GM21825 (cell line): ENCODE data around the gene HSPB7.
"Not testable (repeated sequence)": the region's sequence is repeated elsewhere in the genome, so short reads cannot be mapped to it uniquely, and the experiment has no call there.

Experiments
- ATAC-seq: cut with Tn5 transposase; IDR thresholded peaks from one replicate; pipeline ENCODE4 v1.9.1; 2021; ENCODE audit warnings: mild to moderate bottlenecking, moderate library complexity; ENCODE audit not compliant: unreplicated experiment

HSPB7 gene

DNA sequence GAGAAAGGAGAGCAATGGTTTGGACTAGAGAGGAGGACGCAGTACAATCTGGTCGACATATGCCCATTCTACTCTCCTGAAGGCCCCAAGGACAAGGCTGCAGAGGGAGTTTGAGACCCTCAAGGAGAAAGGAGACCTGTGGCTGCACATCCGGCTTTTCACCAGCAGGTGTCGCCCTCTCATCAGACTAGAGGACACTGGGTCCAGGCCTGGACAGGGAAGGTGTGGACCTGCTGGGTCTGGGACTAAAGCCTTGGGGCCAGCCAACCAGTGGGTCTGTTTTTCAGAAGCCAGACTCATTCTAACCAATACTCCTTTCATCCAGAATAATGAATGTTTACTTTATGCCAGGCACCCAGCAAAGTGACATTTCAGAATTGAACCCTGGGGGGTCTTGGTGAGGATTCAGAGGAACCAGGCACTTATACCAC is 8.8 kb downstream of the HSPB7 start:
- ATAC-seq: no peak

DNA sequence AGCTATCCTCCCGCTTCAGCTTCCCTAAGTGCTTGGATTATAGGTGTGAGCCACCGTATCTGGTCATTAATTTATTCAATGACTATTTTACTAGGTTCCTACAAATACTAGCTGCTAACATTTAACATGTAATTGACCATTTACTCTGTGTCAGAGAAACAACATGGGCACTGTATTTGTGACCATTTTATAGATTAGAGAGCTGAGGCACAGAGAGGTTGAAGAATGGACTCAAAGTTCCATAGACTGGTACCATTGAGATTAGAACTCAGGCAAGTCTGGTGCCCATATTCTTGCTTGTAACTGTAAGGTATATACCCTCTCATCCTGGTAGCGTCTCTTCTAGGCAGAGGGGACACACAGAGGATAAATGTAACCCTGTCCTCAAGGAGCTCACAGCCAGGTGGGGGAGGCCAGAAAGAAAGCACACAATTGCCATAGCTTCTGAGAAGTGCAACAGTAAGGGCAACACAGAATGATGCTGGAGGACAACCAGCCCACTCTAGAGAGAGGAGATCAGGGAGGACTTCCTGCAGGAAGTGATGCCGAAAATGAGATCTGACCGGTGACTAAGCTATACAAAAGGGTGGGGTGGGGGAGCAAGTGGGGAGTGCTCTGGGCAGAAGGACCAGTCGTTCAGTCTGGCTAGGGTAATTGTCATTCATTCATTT is 10.0 kb downstream of the HSPB7 start:
- no peak for ATAC-seq

DNA sequence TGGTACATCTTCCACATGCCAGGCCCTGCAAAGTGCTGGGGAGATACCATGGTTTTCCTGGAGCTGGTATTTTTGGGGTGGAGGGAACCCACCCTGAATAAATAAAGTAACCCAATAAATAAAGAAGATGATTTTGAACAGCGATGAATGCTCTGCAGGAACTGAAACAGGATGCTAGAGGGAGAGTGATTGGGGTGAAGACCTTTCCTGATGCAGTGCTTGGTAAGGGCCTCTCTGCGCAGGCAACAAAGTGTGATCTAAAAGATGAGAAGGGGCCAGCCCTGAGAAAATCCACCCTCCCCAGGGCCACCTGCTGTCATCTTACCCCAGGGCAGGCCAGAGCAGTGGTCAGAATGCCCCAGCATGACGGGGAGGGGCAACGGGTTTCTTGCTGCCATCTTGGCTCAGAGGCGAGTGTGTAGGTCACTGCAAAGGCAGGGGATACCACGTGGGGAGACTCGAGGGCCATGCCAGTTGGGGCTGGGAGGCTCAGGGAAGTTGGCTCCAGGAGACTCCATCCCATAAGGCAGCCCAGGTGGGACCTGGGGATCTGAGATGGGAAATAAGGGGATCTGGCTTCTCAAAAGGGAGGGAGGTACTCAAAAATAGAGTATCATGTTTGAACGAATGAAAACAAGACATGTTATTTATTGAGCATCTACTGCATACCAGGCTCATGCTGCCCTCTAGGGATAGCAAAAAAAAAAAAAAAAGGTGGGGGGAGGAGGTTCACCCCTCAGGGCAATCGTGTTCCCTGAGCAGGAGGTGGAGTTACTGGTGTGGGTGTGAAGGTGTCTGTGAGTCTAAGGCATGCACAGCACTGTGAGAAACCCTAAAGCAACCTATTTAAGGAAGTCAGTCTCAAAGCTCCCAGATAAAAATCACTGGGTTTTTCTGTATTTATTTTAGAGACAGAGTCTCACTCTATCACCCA is 11.0 kb downstream of the HSPB7 start:
- no peak for ATAC-seq

DNA sequence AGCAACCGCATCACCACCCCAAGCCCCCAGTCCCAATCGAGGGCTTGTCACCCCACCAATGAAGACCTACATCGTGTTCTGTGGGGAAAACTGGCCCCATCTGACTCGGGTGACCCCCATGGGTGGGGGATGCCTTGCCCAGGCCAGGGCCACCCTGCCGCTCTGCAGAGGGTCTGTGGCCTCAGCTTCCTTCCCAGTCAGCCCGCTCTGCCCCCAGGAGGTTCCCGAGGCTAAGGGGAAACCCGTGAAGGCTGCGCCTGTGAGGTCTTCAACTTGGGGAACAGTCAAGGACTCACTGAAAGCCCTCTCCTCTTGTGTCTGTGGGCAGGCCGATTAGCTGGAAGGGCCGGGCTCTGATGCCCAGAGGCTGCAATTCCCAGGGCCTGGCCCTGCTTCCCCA is 11.8 kb downstream of the HSPB7 start:
- ATAC-seq: no peak

DNA sequence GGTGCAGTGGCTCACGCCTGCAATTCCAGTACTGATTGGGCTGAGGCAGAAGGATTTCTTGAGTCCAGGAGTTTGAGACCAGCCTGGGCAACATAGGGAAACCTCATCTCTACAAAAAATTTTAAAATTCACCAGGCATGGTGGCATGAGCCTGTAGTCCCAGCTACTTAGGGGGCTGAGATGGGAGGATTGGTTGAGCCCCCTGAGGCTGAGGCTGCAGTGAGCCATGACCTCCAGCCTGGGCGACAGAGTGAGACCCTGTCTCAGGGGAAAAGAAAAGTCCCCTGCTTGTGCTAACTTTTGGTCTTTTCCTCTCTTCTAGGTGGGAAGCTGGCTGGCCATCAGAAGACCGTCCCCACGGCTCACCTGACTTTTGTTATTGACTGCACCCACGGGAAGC is 12.2 kb downstream of the HSPB7 start:
- ATAC-seq: no peak

DNA sequence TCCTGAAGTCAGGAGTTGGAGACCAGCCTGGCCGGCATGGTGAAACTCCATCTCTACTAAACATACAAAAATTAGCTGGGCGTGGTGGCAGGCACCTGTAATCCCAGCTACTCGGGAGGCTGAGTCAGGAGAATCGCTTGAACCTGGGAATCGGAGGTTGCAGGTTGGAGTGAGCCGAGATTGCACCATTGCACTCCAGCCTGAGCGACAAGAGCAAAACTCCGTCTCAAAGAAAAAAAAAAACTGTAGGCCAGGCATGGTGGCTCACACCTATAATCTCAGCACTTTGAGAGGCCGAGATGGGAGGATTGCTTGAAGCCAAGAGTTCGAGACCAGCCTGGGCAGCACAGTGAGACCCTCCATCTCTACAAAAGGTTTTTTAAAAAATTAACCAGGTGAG is 16.6 kb downstream of the HSPB7 start:
- ATAC-seq: not testable (repeated sequence)

DNA sequence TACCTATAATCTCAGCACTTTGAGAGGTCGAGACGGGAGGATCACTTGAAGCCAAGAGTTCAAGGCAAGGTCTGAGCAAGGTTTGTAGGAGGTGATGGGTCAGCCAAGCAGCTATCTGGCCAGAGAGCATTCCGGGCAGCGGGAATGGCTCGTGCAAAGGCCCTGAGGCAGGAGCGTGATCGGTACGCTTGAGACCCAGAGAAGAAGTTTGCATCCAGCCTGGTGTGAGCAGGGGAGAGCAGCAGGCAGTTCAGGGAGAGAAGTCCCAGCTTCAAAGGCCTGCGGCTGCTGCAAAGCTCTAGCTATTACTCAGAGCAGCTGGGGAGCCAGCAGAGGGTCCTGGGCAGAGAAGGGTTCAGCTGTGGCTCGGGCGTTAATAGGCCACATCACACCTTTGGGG is 18.9 kb downstream of the HSPB7 start:
- ATAC-seq: no peak

DNA sequence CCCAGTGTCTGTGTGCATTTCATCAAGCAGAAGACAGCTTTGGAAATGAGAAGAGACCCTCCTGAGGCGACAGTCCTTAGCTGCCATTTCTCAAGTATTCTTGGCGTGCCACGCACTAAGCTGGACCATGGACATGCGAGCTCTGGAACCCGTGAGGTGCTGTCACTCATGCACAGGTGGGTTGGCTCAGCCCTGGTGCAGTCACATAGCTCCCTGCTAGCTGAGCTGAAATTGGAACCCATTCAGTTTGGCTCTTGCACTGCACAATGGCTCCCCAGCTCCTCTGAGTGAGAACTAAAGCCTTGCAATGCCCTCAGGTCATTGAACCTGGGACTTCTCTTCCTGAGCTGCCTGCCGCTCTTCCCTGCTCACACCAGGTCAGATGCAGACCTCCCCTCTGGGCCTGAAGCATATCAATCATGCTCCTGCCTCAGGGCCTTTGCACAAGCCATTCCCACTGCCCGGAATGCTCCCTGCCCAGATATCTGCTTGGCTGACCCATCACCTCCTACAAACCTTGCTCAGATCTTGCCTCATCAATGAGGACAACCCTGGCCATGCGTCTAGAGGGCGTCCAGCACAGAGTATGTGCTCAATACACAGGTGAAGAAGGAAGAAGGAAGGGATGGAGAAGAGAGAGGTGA is 20.1 kb downstream of the HSPB7 start:
- ATAC-seq: no peak

DNA sequence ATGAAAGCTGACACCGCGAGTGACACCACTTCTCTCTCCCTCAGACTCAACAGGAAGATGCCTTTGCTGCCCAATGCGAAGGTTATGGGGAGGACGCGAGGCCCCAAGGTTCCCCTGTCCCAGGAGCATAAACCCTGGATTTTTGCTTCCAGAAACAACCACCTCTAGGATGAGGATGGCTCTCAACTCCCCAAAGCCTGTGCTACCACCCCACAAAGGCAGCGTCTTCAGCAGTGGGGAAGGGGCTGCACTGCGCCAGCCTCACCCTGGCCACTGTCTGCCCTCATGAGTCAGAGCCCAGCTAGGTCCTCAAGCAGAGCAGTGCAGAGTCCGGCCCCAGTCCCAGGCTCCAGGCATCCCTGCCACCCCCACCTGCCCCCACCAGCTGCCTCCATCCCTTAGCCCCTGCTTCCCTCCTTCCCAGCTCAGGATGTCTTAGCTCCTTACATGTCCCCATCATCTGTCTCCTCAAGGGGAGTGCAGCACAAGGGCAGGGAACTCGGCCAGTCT is 20.7 kb downstream of the HSPB7 start:
- no peak for ATAC-seq

DNA sequence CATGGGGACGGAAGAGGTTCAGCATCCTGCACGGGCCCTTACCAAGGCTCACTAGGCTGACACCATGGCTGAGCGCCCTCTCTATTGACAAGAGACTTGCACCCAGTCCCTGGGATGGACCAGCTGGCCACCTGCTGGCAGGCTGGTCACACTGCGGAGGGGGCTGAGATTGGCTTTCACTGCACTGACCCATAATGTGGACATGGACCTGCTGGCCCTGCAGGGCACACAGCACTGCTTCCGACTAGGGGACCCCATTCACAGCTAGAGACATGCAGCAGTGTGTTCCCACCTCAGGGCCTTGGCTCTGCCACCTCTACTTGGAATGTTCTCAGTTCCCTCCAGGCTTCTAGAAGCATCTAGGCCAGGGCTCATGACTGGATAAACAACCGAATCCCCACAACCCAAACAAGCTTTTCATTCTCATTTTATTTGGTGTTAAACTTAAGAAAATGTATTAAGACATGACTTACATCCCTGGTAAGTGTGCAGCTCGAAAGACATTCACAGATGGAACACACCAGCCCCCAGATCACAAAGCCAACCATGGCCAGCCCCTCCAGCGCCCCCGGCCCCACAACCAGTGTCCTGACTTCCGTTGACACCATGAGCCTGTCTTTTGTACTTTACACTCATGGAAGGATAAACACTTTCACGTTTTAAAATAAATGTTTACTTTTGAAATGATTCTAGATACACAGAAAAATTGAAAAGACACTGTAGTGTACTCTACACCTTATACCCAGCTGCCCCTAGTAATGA is 23.1 kb downstream of the HSPB7 start:
- ATAC-seq: no peak

DNA sequence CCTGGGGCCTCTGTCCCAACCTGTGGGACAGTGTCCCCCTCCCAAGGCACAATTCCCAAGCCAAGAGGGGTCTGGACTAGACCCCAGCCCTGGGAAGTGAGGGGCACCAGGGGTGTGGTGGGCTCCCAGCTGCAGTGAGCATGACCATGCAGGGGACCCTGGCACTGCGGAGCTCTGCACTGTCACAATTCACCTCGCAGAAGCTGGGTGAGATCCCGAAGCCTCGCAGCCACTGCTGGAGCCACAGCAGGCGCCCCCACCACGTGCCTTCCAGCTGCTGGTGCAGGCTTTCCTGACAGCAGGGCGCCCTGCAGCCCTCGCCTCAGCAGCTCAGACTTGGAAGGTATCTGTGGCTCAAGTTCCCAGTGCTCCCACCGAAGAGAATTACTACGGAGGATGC is 23.8 kb downstream of the HSPB7 start:
- no peak for ATAC-seq

DNA sequence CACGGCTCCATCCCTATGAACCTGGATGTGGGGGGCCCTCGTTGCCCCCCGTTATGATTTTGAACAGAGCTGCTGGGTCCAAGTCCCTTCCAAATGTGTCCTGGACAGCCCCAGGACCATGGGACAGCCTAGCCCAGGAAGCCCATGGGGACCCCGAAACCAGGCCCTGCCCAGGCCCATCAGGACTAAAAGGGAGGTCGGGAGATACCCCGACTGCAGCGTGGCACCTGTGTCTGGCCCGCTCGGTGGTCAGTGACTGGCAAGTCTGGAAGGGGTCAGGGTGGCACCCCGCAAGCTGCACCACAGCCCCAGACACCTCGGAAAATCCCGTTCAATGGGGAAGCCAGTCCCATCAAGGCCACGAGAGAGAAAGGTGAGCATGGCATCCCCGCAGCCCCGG is 24.2 kb downstream of the HSPB7 start:
- no peak for ATAC-seq

DNA sequence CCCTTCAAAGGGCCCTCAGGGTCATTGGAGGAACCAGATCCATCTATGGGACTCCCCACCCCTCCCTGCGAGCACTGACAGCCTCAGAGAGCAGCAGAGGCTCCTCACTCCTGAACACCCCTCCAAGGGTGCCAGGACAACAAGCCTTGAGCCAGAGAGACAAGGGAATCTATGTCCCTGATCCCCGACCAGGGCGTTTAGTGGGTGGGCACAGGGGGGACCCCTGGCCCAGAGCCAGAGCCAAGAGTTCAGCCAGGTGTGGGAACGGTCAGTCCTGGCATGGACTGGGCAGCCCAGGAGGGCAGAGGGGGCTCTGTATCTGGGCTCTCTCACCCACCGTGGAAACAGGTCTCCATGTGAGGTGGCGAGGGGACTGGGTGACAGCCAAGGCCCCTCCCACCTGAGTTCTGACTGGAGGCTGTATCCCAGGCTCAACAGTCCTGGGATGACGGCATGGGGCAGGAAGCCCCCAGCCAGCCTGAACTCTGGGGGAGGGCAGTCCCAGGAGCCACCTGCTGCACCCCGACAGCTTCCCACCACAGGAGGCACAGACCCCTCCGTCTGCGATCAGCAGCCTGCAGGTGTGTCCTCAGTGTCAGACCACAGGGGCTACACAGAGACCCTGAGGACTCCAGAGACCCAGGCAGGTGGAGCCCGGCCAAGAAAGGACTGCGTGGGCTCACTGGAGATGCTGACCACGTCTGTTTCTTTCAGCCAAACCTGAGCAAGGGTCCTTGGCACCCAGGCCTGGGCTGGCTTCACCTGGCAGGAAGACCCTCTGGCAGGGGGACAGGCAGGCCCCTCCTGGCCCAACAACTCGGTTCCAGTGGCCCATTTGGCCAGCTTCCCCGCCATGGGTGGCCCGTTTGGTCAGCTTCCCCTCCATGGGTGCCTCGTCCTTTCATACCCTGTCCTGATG is 25.0 kb downstream of the HSPB7 start:
- no peak for ATAC-seq

DNA sequence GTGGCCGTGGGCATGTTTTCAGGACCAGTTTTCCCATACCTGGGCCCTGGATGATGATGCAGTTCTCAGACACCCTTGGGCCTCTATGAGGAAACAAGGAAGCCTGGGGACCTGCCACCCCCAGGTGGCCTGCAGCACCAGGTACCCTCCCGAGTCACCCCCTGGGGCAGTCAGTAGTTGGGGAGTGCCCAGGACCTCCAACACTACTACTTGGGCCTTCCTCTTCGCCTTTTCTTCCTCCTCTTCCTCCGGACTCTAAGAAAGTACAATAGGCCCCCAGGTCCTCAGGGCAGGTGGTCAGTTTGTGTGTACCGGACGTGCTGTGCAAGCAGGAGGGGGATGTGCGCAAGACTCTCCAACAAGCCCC is 25.7 kb downstream of the HSPB7 start:
- no peak for ATAC-seq

DNA sequence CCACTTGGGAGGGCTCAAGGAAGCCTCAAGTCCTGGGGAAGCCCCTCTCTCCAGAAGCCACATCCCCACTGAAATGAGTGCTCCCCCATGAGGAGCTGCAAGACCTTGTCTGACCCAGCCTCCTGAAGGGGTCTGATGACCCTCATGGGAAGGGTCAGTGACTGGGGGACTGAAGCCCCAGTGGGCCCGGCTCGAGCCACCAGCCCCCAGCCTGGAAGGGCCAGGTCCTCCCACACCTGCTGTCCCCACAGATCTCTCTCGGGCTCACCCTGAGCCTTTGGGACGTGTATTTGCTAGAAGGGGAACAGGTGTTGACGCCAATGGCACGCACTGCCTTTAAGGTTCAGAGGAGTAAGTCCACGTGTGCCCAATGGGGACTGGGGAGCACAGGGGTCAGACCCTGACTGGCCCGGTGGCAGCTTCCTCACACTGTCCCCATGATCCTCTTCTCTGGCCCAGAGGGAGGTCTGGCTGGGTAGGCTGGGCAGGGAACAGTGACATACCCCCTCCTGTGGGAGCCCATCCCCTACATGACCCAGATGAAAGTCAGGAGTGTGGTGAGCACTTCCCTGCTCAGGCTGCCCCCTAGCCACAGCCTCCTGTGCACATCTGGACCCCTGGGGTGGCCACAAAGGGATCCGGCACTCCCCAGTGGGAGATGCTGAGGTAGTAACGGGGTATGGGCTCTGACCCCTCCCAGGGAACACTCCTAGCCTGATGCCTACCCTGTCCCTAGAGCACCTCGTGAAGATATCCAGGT is 26.2 kb downstream of the HSPB7 start:
- no peak for ATAC-seq

DNA sequence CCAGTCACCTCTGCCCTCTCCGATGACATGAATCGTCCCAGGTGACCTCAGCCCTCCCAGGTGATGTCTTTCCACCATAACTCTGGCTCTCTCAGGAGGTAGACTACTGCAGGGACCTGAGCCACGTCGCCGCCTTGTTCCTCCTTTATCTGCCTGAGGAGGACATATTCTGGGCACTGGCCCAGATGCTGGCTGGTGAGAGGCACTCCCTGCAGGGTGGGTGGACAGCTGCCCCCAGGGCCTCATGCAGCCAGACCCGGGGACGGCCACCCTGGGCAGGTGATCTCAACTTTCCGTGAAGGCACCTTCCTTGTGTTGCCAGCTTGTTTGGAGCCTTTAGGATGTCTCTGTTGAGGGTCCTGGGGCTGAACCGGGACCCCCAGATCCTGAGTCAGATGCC is 28.1 kb downstream of the HSPB7 start:
- ATAC-seq: no peak

DNA sequence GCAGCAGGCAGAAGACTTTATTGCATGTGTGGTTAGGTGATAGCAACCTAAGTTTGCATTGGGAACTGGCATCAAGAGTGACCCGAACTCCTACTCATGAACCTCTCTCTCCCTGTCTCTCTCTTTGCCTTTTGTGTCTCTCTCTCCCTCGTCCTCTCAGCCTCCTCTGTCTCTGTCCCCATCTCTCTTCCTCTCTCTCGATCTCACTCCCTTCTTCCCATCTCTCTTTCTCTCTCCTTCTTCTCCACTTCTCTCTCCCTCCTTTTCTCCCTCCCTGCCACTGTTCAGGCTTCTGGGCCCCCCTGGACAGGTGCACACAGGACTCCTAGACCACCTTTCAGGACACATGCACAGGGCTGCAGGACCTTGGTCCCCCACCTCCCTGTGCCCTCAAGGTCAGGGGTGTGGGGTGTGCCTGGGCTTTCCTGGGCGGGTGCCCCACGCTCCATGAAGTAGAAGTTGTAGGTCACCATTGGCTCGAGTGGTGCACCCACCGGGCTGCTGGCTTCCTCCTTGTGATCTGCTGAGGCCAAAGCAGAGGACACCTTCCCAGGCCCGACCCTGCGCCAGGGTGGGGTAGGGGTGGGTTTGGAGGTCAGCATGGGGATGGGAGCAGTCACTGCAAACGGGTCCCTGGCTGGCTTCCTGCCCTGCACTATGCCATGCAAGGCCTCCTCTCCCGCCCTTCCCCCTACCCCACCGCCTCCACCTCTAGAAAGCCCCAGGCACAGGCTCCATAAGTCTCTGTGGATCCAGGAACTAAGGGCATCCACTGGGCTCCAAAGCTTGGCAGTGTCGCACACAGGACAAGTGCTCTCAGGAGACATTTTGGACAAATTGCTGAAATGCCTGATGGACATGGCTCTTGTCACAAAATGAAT is 28.7 kb downstream of the HSPB7 start:
- ATAC-seq: no peak

DNA sequence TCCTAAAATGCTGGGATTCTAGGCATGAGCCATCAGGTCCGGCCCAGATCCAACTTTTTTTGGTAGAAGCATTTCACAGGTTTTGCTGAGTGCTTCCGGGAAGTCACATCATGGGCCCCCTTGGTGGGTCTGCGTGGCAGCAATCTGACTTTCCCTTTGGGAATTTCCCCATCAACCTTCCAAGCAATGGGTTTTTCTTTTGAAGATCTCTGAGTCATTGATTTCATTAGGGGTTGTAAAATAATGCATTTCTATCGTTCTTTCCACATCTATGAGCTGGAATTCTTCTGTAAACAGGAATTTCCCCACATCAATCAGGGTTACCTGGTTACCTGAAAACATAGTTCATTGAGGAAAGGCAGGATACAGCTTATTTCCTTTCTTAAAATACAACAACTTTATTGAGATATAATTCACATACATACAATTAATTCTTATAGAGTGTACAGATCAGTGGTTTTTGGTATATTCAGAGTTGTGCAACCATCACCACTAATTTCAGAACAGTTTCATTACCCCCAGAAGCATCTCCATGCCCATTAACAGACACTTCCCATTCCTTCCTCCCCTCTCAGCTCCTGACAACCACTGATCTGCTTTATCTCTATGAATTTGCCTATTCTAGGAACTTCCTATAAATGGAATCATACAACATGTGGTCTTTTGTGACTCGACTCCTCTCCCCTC is 32.1 kb downstream of the HSPB7 start:
- ATAC-seq: no peak
